SK-N-MC (cell line): ENCODE data around the gene PRPS2.

Experiments
- EZH2 ChIP-seq: fragments of 200-600 bp; sonication (generic); IDR thresholded peaks from one replicate; pipeline ENCODE4 v1.6.1; 2017; ENCODE audit warnings: antibody characterized with exemption
- FOXP2 ChIP-seq: optimal IDR thresholded peaks from 2 replicates; pipeline ENCODE3; 2011; ENCODE audit warnings: mild to moderate bottlenecking, moderate library complexity; ENCODE audit not compliant: insufficient read depth; ENCODE audit errors: extremely low read length, control extremely low read depth
- POLR2AphosphoS5 ChIP-seq: IDR thresholded peaks from 2 replicates; pipeline ENCODE4 v1.6.1; 2012; ENCODE audit warnings: mild to moderate bottlenecking, low read depth, low read length, borderline replicate concordance

- TF ChIP-seq EZH2 (no peak), POLR2AphosphoS5 (no peak), FOXP2 (no peak)
Observed at GRCh38 chrX:12819222-12819621, 28.0 kb downstream of the PRPS2 start.
